Keratinocyte (primary cell): ENCODE data around the gene AFAP1L1.

Experiments
- EZH2 ChIP-seq: IDR thresholded peaks from one replicate; pipeline ENCODE4 v1.6.1; 2012; ENCODE audit warnings: inconsistent platforms, mild to moderate bottlenecking, low read length, moderate library complexity
- TF ChIP-seq, protein P1 (sequence below), 3 experiments: IDR thresholded peaks in 1 of 3; conservative IDR thresholded peaks in 1 of 3; optimal IDR thresholded peaks in 1 of 3; 2 replicates in 2 of 3; 3 replicates in 1 of 3; pipeline versions ENCODE3 to v1.5.1; 2011; ENCODE audit warnings: low read length in 3 of 3, mild to moderate bottlenecking in 3 of 3, moderate library complexity in 2 of 3, control low read depth in 1 of 3, inconsistent platforms in 1 of 3; ENCODE audit not compliant: insufficient read depth in 2 of 3; ENCODE audit errors: extremely low read depth in 1 of 3

DNA sequence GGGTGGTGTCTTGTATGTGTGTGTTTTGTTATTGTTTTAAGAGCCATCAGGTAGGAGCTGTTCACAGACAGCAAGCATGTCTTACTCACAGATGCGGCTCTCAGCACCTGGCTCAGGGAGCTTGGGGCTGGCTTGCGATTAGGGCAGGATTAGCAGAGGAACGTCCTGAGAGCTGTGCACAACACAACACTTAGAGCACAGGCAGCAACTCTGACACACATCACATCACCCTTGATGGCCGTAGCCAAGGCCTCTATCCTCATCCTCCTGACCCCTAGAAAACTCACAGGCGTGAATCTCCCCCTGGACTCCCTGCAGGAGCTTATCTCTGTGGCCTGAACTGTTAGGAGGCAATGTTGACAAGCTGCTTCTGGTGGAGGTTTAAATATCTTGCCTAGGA, 114.5 kb downstream of the AFAP1L1 start:
- TF ChIP-seq, protein P1, sequence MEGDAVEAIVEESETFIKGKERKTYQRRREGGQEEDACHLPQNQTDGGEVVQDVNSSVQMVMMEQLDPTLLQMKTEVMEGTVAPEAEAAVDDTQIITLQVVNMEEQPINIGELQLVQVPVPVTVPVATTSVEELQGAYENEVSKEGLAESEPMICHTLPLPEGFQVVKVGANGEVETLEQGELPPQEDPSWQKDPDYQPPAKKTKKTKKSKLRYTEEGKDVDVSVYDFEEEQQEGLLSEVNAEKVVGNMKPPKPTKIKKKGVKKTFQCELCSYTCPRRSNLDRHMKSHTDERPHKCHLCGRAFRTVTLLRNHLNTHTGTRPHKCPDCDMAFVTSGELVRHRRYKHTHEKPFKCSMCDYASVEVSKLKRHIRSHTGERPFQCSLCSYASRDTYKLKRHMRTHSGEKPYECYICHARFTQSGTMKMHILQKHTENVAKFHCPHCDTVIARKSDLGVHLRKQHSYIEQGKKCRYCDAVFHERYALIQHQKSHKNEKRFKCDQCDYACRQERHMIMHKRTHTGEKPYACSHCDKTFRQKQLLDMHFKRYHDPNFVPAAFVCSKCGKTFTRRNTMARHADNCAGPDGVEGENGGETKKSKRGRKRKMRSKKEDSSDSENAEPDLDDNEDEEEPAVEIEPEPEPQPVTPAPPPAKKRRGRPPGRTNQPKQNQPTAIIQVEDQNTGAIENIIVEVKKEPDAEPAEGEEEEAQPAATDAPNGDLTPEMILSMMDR (optimal IDR thresholded peaks at IDR 0.05 in 1 of 3, IDR thresholded peaks at IDR 0.05 in 1 of 3, conservative IDR thresholded peaks at IDR 0.05 in 1 of 3; ENCODE audit: extremely low read depth in 1 of 3, insufficient read depth in 2 of 3, low read length in 3 of 3) = no peak
- TF ChIP-seq EZH2 = no peak
